GM19099 (cell line): ENCODE results near the gene PVRIG.
"Not testable (repeated sequence)": the region's sequence is repeated elsewhere in the genome, so short reads cannot be mapped to it uniquely, and the experiment has no call there.

Experiments
- POLR2A ChIP-seq: IDR thresholded peaks from 3 replicates; pipeline ENCODE4 v1.6.1; 2011; ENCODE audit warnings: low read depth; ENCODE audit not compliant: insufficient read length; ENCODE audit errors: extremely low read depth

PVRIG gene

GRCh38 chr7:100219801-100220585 is at the start of gene PVRIG:
TSS of gene PVRIG (plus strand) at chr7:100219949. CDS start at chr7:100219971, 22 bp downstream.
- TF ChIP-seq POLR2A = not testable (repeated sequence)

- TF ChIP-seq POLR2A = no peak
Observed at GRCh38 chr7:100170101-100170897, 49.5 kb upstream of the PVRIG start.

- TF ChIP-seq POLR2A = no peak
Observed at GRCh38 chr7:100171087-100171681, 48.6 kb upstream of the PVRIG start.

GRCh38 chr7:100171840-100172239 is 47.9 kb upstream of the PVRIG start:
- no peak for TF ChIP-seq POLR2A

- no peak for TF ChIP-seq POLR2A
Observed at GRCh38 chr7:100173806-100174495, 45.8 kb upstream of the PVRIG start.

GRCh38 chr7:100174582-100174981 is 45.2 kb upstream of the PVRIG start:
- no peak for TF ChIP-seq POLR2A

- TF ChIP-seq POLR2A = no peak
Observed at GRCh38 chr7:100175296-100175935, 44.3 kb upstream of the PVRIG start.

GRCh38 chr7:100176096-100177044 is 43.4 kb upstream of the PVRIG start:
- no peak for TF ChIP-seq POLR2A

- peak; percentile 38 for TF ChIP-seq POLR2A
Observed at GRCh38 chr7:100177045-100178001, 42.4 kb upstream of the PVRIG start, which contains the start of the genes GPC2 and STAG3. TSS of gene GPC2 (minus strand) at chr7:100177381. CDS start at chr7:100177199, 182 bp downstream. TSS of gene STAG3 (plus strand) at chr7:100177918. CDS start at chr7:100180557, 2,639 bp downstream.

GRCh38 chr7:100185726-100186125 is 34.0 kb upstream of the PVRIG start:
- TF ChIP-seq POLR2A = no peak

- TF ChIP-seq POLR2A = no peak
Observed at GRCh38 chr7:100189061-100189460, 30.7 kb upstream of the PVRIG start.

- TF ChIP-seq POLR2A = no peak
Observed at GRCh38 chr7:100190048-100190711, 29.6 kb upstream of the PVRIG start.

- no peak for TF ChIP-seq POLR2A
Observed at GRCh38 chr7:100191775-100192174, 28.0 kb upstream of the PVRIG start.
